GM12878 (cell line): Measurements from ENCODE around the gene SHC1. TPM values are rescaled to one million over a fixed set of nuclear protein-coding genes. Genes with fewer than 3 reads are reported as not detected.
A peak's percentile ranks its signal among the peaks of the same experiment; 100 is the strongest.

Experiments
- ESRRA ChIP-seq: IDR thresholded peaks from 2 replicates; pipeline ENCODE4 v1.6.1; 2012; ENCODE audit warnings: mild to moderate bottlenecking, low read length, improper control_type of control experiment
- FOXK2 ChIP-seq: fragments of 450-650 bp; IDR thresholded peaks from 2 replicates; pipeline ENCODE4 v1.6.1; 2017; ENCODE audit warnings: mild to moderate bottlenecking, moderate library complexity
- GATAD2B ChIP-seq: fragments of 450-650 bp; conservative IDR thresholded peaks from 2 replicates; pipeline ENCODE4 v1.6.1; 2017; ENCODE audit warnings: low read depth, mild to moderate bottlenecking, moderate library complexity
- HDAC2 ChIP-seq: fragments of 200-600 bp; sonication (generic); IDR thresholded peaks from 2 replicates; pipeline ENCODE4 v1.6.1; 2017
- IKZF1 ChIP-seq: fragments of 450-650 bp; conservative IDR thresholded peaks from 2 replicates; pipeline ENCODE4 v1.6.1; 2017; ENCODE audit warnings: antibody characterized with exemption, mild to moderate bottlenecking
- IRF4 ChIP-seq: IDR thresholded peaks from 2 replicates; pipeline ENCODE4 v1.6.1; 2011; ENCODE audit warnings: low read depth, low read length
- MAX ChIP-seq: IDR thresholded peaks from 2 replicates; pipeline ENCODE4 v1.6.1; 2012; ENCODE audit warnings: low read depth, low read length, improper control_type of control experiment
- NBN ChIP-seq: fragments of 450-650 bp; IDR thresholded peaks from 2 replicates; pipeline ENCODE4 v1.6.1; 2016
- NRF1 ChIP-seq: conservative IDR thresholded peaks from 2 replicates; pipeline ENCODE4 v1.6.1; 2011; ENCODE audit warnings: mild to moderate bottlenecking, low read depth, low read length, improper control_type of control experiment
- PAX8 ChIP-seq: fragments of 450-650 bp; IDR thresholded peaks from 2 replicates; pipeline ENCODE4 v1.6.1; 2017; ENCODE audit warnings: mild to moderate bottlenecking, moderate library complexity
- RAD51 ChIP-seq: fragments of 450-650 bp; IDR thresholded peaks from 2 replicates; pipeline ENCODE4 v1.6.1; 2016; ENCODE audit warnings: moderate library complexity, mild to moderate bottlenecking, inconsistent platforms
- RBBP5 ChIP-seq: fragments of 200-600 bp; sonication (generic); conservative IDR thresholded peaks from 2 replicates; pipeline ENCODE4 v1.6.1; 2016
- RELB ChIP-seq: fragments of 450-650 bp; IDR thresholded peaks from 2 replicates; pipeline ENCODE4 v1.6.1; 2017; ENCODE audit warnings: low read depth, mild to moderate bottlenecking, moderate library complexity
- REST ChIP-seq: IDR thresholded peaks from 2 replicates; pipeline ENCODE4 v1.6.1; 2012; ENCODE audit warnings: mild to moderate bottlenecking, low read depth, low read length
- SMAD1 ChIP-seq: fragments of 450-650 bp; IDR thresholded peaks from 2 replicates; pipeline ENCODE4 v1.6.1; 2018; ENCODE audit warnings: mild to moderate bottlenecking, low read depth; ENCODE audit not compliant: partially characterized antibody
- TAF1 ChIP-seq: IDR thresholded peaks from 2 replicates; pipeline ENCODE4 v1.6.1; 2011; ENCODE audit warnings: mild to moderate bottlenecking, low read depth, low read length, borderline replicate concordance
- TCF12 ChIP-seq: IDR thresholded peaks from 2 replicates; pipeline ENCODE4 v1.6.1; 2011; ENCODE audit warnings: low read depth, mild to moderate bottlenecking, low read length
- ZBED1 ChIP-seq: IDR thresholded peaks from 2 replicates; pipeline ENCODE4 v1.6.1; 2016; ENCODE audit warnings: borderline replicate concordance
- ZNF217 ChIP-seq: fragments of 450-650 bp; IDR thresholded peaks from 2 replicates; pipeline ENCODE4 v1.6.1; 2017; ENCODE audit warnings: antibody characterized with exemption, mild to moderate bottlenecking
- ZNF384 ChIP-seq: IDR thresholded peaks from 2 replicates; pipeline ENCODE4 v1.6.1; 2012; ENCODE audit warnings: low read depth, mild to moderate bottlenecking, low read length, improper control_type of control experiment, borderline replicate concordance
- ZSCAN29 ChIP-seq: fragments of 450-650 bp; IDR thresholded peaks from 2 replicates; pipeline ENCODE4 v1.6.1; 2017; ENCODE audit warnings: mild to moderate bottlenecking, moderate library complexity
- polyA plus RNA-seq, 11 experiments: library from polyadenylated mRNA; depleted of rRNA in 4 of 11; unstranded in 6 of 11; stranded (reverse) in 5 of 11; fragments of >200 nt; fragmentation: Nextera tagmentation in 4 of 11; fragmentation: Illumina TruSeq in 1 of 11; extraction: Ambion mirVana in 4 of 11; extraction: Trizol in 1 of 11; gene quantifications; 1 replicate in 1 of 11; 2 replicates in 10 of 11; pipeline versions ENCODE4 v1.2.1 to v1.2.3, GENCODE V29; 2011 to 2016; ENCODE audit warnings: inconsistent platforms in 2 of 11, missing spikeins in 2 of 11, low read depth in 1 of 11
- total RNA-seq, 4 experiments: library from RNA; depleted of rRNA in 3 of 4; stranded (reverse); fragments of >200 nt in 3 of 4; fragmentation: Illumina TruSeq in 1 of 4; extraction: Trizol in 1 of 4; gene quantifications; 2 replicates each; pipeline versions ENCODE4 v1.2.1 to v1.2.3, GENCODE V29; 2013 to 2021
- TF ChIP-seq, protein P1 (sequence below): fragments of 450-650 bp; IDR thresholded peaks from 2 replicates; pipeline ENCODE4 v1.6.1; 2017; ENCODE audit warnings: borderline replicate concordance
- TF ChIP-seq, protein P2 (sequence below): fragments of 450-650 bp; IDR thresholded peaks from 2 replicates; pipeline ENCODE4 v1.6.1; 2016; ENCODE audit warnings: mild to moderate bottlenecking
- TF ChIP-seq, protein P3 (sequence below): IDR thresholded peaks from 2 replicates; pipeline ENCODE4 v1.6.1; 2011; ENCODE audit warnings: low read depth, low read length, improper control_type of control experiment, borderline replicate concordance

SHC1 gene
- total and polyA plus RNA-seq, 10 of the 15 experiments (the other 5 are each of a cell fraction or from before 2014, with no cell fraction given): 2.6 to 49.3 (median 25.2) TPM

GRCh38 chr1:154998818-154999570 is 28.4 kb upstream of the SHC1 start (continued):
- TF ChIP-seq, protein P1, sequence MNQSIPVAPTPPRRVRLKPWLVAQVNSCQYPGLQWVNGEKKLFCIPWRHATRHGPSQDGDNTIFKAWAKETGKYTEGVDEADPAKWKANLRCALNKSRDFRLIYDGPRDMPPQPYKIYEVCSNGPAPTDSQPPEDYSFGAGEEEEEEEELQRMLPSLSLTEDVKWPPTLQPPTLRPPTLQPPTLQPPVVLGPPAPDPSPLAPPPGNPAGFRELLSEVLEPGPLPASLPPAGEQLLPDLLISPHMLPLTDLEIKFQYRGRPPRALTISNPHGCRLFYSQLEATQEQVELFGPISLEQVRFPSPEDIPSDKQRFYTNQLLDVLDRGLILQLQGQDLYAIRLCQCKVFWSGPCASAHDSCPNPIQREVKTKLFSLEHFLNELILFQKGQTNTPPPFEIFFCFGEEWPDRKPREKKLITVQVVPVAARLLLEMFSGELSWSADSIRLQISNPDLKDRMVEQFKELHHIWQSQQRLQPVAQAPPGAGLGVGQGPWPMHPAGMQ: no peak
- TF ChIP-seq IRF4 (0 out of 2 replicates have a peak, but pooled peaks have one; percentile 13), ZSCAN29 (no peak), SMAD1 (no peak), ZNF384 (no peak), ESRRA (no peak), RBBP5 (no peak), HDAC2 (no peak), ZBED1 (peak; percentile 64; the same call in 1 of the 2 replicates), REST (no peak), NBN (peak; percentile 86), NRF1 (no peak), IKZF1 (peak; percentile 76), MAX (no peak), GATAD2B (peak; percentile 45; the same call in 1 of the 2 replicates), TAF1 (no peak), TCF12 (0 out of 2 replicates have a peak, but pooled peaks have one; percentile 7), ZNF217 (peak; percentile 57; the same call in 1 of the 2 replicates), RELB (no peak; the same call in 1 of the 2 replicates), RAD51 (no peak), FOXK2 (no peak), PAX8 (no peak)
- TF ChIP-seq, protein P2, sequence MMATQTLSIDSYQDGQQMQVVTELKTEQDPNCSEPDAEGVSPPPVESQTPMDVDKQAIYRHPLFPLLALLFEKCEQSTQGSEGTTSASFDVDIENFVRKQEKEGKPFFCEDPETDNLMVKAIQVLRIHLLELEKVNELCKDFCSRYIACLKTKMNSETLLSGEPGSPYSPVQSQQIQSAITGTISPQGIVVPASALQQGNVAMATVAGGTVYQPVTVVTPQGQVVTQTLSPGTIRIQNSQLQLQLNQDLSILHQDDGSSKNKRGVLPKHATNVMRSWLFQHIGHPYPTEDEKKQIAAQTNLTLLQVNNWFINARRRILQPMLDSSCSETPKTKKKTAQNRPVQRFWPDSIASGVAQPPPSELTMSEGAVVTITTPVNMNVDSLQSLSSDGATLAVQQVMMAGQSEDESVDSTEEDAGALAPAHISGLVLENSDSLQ: peak; percentile 45
- TF ChIP-seq, protein P3, sequence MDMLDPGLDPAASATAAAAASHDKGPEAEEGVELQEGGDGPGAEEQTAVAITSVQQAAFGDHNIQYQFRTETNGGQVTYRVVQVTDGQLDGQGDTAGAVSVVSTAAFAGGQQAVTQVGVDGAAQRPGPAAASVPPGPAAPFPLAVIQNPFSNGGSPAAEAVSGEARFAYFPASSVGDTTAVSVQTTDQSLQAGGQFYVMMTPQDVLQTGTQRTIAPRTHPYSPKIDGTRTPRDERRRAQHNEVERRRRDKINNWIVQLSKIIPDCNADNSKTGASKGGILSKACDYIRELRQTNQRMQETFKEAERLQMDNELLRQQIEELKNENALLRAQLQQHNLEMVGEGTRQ: no peak
